Activated CD4-positive, alpha-beta T cell treated with anti-CD3 and anti-CD28 coated beads, Interleukin-2, amount 10 ng/mL, durations not matched to agents 7 days and 5 days (primary cell): ENCODE measurements around the gene TMEM109. TPM values are rescaled to one million over a fixed set of nuclear protein-coding genes. Genes with fewer than 3 reads are reported as not detected.
A peak's percentile ranks its signal among the peaks of the same experiment; 100 is the strongest.

Experiments
- CTCF ChIA-PET: fragments of 350-600 bp; sonication (Branson Sonifier 250); formaldehyde crosslinking; loops from one replicate; lab custom pipeline; 2021; ENCODE audit warnings: antibody characterized with exemption; lab: Charles Lee
- POLR2A ChIA-PET: fragments of 350-600 bp; sonication (Branson Sonifier 250); formaldehyde crosslinking; loops from one replicate; lab custom pipeline; 2021; ENCODE audit warnings: antibody characterized with exemption; lab: Charles Lee
- DNase-seq: peaks from one replicate; pipeline ENCODE4 v3.0.0-alpha.2; 2020
- H3K27ac Mint-ChIP-seq: one replicate; pipeline ENCODE4 v1.8.0; 2021; ENCODE audit warnings: mild to moderate bottlenecking, moderate library complexity, mixed read lengths
- H3K27me3 Mint-ChIP-seq: one replicate; pipeline ENCODE4 v1.8.0; 2021; ENCODE audit warnings: mixed read lengths
- H3K36me3 Mint-ChIP-seq: one replicate; pipeline ENCODE4 v1.8.0; 2021; ENCODE audit warnings: low read depth, mixed read lengths
- H3K4me1 Mint-ChIP-seq: one replicate; pipeline ENCODE4 v1.8.0; 2021; ENCODE audit warnings: mixed read lengths
- H3K4me3 Mint-ChIP-seq: one replicate; pipeline ENCODE4 v1.8.0; 2021; ENCODE audit warnings: mild to moderate bottlenecking, moderate library complexity, mixed read lengths
- H3K9me3 Mint-ChIP-seq: one replicate; pipeline ENCODE4 v1.8.0; 2021; ENCODE audit warnings: mixed read lengths
- total RNA-seq, 2 experiments: library from RNA; stranded (reverse); gene quantifications; one replicate each; pipeline ENCODE4 v1.2.3, GENCODE V29; 2021

The TMEM109 gene
- total RNA-seq, 2 experiments from 2014 or later, result 114 to 119 TPM

DNA sequence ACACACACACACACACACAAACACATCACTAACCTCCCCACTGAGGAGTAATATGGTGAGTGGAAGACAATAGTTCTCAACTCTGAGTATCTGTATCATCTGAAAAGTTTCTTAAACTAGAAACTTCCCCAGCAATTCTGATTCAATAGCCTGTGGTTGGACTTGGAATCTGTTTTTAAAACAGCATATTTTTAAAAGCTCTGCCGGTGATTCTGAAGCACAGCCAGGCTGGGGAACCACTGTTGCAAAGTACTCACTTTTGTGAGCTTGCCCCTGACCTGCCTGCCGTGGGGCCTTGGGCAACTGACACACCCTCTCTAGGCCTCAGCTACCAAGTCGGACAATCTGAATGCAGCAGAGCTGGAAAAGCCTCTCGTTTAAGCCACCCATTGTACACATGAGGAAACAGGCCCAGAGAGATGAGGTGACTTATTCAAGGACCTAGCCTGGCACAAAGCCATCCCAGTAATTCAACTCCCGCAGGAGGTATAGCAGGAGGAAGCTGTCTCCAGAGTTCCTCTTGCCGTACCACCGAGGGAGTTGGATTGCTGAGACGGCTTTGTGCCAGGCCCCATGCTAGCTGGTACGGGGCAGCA is 29.1 kb downstream of the TMEM109 start:
- H3K36me3 Mint-ChIP-seq, result no peaks in the 10 kb centered on the region
- DNase-seq, result no peak
- POLR2A ChIA-PET, result no interaction called here
- H3K27ac Mint-ChIP-seq, result no peak overlapping the region
- H3K4me1 Mint-ChIP-seq, result peaks cover 17% of the 10 kb centered on the region
- no peak overlapping the region for H3K4me3 Mint-ChIP-seq
- no peaks in the 10 kb centered on the region for H3K27me3 Mint-ChIP-seq
- CTCF ChIA-PET, result no interaction called here
- H3K9me3 Mint-ChIP-seq, result no peaks in the 10 kb centered on the region

DNA sequence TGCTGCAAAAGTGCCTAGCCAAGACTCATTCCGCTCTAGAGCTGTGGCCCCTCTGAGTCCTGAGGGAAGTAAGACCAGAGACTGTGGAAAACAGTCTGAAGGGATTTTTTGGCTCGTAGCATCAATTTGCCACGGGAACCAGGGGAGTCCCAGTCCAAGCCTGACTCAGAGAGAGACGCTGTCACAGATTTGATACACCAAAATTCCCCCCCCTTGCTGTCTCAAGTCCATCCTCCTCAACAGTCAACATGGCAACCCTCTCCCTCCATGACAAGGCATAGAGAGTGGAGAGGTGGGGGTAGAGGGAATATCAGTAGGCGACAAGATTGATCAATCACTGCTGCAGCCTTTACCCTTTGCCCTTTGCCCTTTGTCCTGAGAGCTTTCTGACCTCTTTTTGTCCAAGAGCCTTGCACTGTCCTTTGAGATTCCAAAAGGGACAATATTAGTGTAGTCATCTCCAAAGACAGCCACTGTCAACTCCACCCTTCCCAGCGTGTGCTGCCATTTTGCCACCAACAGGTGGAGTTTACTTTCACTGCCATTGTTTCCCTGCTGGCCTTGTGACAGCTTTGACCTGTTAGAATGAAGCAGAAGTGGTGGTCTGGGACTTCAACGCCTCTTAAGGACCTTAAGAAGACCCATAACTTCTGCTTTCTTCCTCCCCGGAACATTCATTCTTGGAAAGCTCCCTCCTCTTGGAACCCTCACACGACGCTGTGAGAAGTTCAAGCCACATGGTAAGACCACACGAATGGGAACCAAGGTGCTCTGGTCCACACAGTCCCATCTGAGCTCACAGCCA is 30.7 kb downstream of the TMEM109 start:
- CTCF ChIA-PET, result interaction anchor here (1.0 to 1.6 kb wide), 2 partner anchors 13 to 29 kb away, joined by 3 to 4 read pairs; no protein-coding TSS in a partner anchor
- H3K27ac Mint-ChIP-seq, result peak overlapping the region; percentile 13
- H3K9me3 Mint-ChIP-seq, result no peaks in the 10 kb centered on the region
- H3K4me1 Mint-ChIP-seq, result peaks cover 19% of the 10 kb centered on the region
- H3K4me3 Mint-ChIP-seq, result no peak overlapping the region
- no peak for DNase-seq
- POLR2A ChIA-PET, result no interaction called here
- H3K36me3 Mint-ChIP-seq, result no peaks in the 10 kb centered on the region
- H3K27me3 Mint-ChIP-seq, result peaks cover 5% of the 10 kb centered on the region

DNA sequence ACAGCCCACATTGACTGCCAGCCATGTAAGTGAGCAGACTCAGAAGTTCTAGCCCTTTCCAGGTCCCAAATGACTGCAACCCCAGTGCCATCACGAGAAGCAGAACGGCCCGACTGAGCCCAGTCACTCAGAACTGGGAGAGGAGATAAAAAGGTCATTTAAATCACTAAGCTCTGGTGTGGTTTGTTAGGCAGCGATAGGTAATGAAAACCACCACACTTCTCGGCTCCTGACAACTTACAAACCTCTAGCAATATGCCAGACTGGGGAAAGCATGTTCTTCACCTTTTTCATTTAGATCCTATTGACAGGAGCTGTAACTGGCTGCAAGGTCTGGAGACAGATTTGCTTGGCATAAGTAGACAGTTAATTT is 31.3 kb downstream of the TMEM109 start:
- DNase-seq, result no peak
- CTCF ChIA-PET, result interaction anchor here (1.0 to 1.6 kb wide), 3 partner anchors 14 to 30 kb away, joined by 3 to 4 read pairs (median 3); no protein-coding TSS in a partner anchor
- peaks cover 19% of the 10 kb centered on the region for H3K4me1 Mint-ChIP-seq

DNA sequence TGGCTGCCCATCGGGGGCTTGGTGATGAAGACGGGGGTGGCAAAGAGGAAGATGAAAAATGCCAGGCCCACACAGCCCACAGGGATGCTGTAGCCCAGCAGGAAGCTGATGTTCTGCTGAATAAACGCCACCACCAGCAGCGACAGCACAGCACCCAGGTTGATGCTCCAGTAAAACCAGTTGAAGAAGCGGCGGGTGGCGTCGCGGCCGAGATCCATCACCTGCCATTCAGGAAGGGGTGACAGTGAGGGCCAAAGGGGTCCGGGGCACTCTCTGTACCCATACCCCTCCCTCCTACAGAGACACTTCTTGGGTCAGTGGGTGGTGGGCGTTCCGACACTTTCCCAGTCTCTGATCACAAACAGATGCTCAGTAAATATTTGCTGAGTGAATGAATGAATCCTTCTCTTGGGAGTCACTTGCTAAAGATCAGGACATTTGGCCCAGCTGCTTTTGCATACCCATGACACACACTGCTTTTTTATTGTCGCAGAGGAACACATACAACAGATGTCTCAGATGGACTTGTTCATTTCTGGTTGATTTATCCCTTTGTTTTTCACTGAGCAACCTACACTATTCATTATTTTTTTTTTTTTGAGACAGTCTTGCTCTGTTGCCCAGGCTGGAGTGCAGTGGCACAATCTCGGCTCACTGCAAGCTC is 32.8 kb downstream of the TMEM109 start:
- no peak for DNase-seq
- H3K9me3 Mint-ChIP-seq, result no peaks in the 10 kb centered on the region
- POLR2A ChIA-PET, result no interaction called here
- peaks cover 11% of the 10 kb centered on the region for H3K27me3 Mint-ChIP-seq
- H3K27ac Mint-ChIP-seq, result no peak overlapping the region
- no peaks in the 10 kb centered on the region for H3K36me3 Mint-ChIP-seq
- CTCF ChIA-PET, result interaction anchor here (1.3 to 1.6 kb wide), 2 partner anchors 15 to 17 kb away, joined by 3 to 4 read pairs; no protein-coding TSS in a partner anchor
- no peak overlapping the region for H3K4me3 Mint-ChIP-seq
- peaks cover 15% of the 10 kb centered on the region for H3K4me1 Mint-ChIP-seq

More for the DNA sequence above, 31.3 kb downstream of the TMEM109 start:
- POLR2A ChIA-PET, result no interaction called here
- no peak overlapping the region for H3K4me3 Mint-ChIP-seq
- no peaks in the 10 kb centered on the region for H3K36me3 Mint-ChIP-seq
- H3K27ac Mint-ChIP-seq, result peak overlapping the region; percentile 13
- no peaks in the 10 kb centered on the region for H3K9me3 Mint-ChIP-seq
- peaks cover 8% of the 10 kb centered on the region for H3K27me3 Mint-ChIP-seq

DNA sequence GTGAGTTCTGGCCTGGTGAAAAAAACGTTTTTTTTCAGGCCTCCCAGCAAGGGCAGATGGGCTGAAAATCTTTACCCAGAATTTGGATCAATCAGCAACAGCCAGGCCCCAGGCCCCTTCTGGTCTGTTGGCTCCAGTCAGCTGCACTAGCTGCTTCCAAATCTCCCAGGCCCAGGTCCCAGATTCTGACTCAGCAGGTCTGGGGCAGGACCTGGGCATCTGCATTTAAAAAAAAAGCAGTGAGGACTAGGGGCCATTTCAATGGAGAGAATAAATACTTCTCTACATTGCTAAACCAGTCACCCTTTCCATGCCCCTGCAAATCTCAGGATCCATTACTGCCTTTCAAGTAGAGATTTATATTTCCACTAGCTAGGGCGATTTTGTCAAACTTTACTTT is 33.7 kb downstream of the TMEM109 start:
- CTCF ChIA-PET, result no interaction called here
- POLR2A ChIA-PET, result no interaction called here

DNA sequence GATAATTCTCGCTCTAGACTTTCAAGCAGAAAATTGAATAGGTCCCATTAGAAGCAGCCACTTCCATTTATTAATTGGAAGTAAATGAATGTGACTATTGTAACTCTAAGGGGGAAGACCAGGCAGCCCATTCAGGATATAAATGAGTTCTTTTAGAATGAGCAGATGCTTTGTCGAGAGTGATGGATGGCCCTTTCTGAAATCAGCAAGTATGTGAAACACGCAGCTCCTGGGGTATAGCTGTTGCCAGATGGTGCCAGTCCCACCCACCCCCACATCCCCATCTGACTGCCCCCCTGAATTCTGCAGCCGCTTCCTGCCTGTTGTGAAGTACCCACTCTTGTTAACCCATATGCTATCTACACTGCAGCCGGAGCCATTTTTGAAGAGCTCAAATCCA is 34.3 kb downstream of the TMEM109 start:
- H3K4me3 Mint-ChIP-seq, result no peak overlapping the region
- H3K27me3 Mint-ChIP-seq, result peaks cover 16% of the 10 kb centered on the region
- peaks cover 27% of the 10 kb centered on the region for H3K4me1 Mint-ChIP-seq
- ChIA-PET POLR2A (no interaction called here), CTCF (interaction anchor here (0.7 to 1.0 kb wide), 2 partner anchors 9 to 34 kb away, joined by 3 read pairs; no protein-coding TSS in a partner anchor)
- DNase-seq, result no peak
- no peak overlapping the region for H3K27ac Mint-ChIP-seq
- no peaks in the 10 kb centered on the region for H3K36me3 Mint-ChIP-seq
- H3K9me3 Mint-ChIP-seq, result no peaks in the 10 kb centered on the region

More for the DNA sequence above, 33.7 kb downstream of the TMEM109 start:
- no peak overlapping the region for H3K4me3 Mint-ChIP-seq
- no peak for DNase-seq
- H3K27ac Mint-ChIP-seq, result no peak overlapping the region
- no peaks in the 10 kb centered on the region for H3K36me3 Mint-ChIP-seq
- peaks cover 16% of the 10 kb centered on the region for H3K27me3 Mint-ChIP-seq
- H3K4me1 Mint-ChIP-seq, result peaks cover 22% of the 10 kb centered on the region
- H3K9me3 Mint-ChIP-seq, result no peaks in the 10 kb centered on the region

DNA sequence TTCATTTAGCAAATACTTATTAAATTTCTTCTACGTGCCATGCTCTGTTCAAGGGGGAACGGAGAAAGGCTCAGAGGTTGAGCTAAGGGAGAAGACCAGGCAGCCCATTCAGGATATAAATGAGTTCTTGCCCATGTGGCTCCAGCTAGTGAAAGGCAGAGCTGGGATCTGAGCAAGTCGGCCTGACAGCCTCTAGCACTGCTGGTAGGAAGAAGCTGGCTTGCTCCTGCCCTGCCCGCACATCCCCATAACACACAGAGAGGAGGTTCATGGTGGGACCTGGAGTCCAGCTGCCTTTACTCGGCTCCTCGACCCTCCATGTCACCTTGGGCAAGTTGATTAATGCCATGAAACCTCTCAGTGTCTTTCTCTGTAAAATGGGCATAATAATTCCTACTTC is 36.1 kb downstream of the TMEM109 start:
- H3K4me3 Mint-ChIP-seq, result peak overlapping the region; percentile 52
- H3K27me3 Mint-ChIP-seq, result peaks cover 16% of the 10 kb centered on the region

DNA sequence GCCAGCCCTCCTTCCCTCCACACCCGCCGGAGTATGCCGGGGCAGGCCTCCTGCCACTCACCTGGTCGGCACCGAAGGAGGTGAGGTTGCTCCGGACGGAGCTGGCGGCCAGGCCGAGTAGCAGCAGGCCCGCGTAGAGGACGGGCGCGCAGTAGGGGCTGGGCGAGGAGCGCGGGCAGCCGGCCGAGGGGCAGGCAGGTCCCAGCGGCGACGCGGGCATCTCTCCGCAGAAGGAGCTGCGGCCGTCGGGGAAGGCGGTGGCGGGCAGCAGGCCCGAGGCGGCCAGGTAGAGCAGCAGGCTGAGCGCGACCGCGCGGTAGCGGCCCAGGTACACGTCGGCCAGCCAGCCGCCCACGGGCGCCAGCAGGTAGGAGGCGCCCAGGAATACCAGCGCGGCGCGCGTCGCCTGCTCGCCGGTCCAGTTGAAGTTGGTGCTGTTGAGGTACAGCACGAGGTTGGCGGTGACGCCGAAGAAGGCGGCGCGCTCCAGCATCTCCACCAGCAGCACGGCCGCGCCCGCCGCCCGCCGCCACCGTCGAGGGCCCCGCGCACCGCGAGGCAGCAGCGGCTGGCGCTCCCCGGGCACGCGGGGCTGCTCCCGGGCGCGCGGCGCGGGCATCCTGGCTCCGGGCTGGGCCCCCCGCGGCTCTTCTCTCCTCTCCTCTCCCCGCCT is 37.1 kb downstream of the TMEM109 start:
- Mint-ChIP-seq H3K9me3 (no peaks in the 10 kb centered on the region), H3K36me3 (no peaks in the 10 kb centered on the region), H3K27ac (peak overlapping the region; percentile 86), H3K4me3 (no peak overlapping the region), H3K4me1 (peaks cover 32% of the 10 kb centered on the region), H3K27me3 (peaks cover 16% of the 10 kb centered on the region)
- ChIA-PET CTCF (interaction anchor here (1.6 kb wide), 2 partner anchors 15 to 23 kb away, joined by 3 to 5 read pairs; no protein-coding TSS in a partner anchor), POLR2A (no interaction called here)
- DNase-seq, result no peak

More for the DNA sequence above, 36.1 kb downstream of the TMEM109 start:
- Mint-ChIP-seq H3K36me3 (no peaks in the 10 kb centered on the region), H3K9me3 (no peaks in the 10 kb centered on the region), H3K27ac (no peak overlapping the region), H3K4me1 (peaks cover 29% of the 10 kb centered on the region)
- ChIA-PET CTCF (interaction anchor here (1.6 kb wide), 1 partner anchor 24 kb away, joined by 3 read pairs; no protein-coding TSS in a partner anchor), POLR2A (no interaction called here)
- DNase-seq, result no peak

DNA sequence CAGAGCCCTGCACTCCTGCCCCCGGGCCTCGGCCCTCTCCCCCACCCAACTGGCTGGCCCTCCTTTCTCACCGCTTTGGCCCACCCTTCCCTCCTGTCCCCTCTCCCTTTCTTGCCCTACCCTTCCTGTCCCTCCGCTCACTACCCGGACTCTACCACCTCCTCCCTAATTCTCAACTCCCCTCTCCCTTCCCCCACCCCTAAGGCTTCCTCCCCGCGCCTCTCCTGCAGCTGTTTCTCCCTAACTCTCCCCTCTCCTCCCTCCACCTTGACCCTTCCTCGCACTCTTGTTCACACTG is 37.6 kb downstream of the TMEM109 start:
- H3K4me3 Mint-ChIP-seq, result peak overlapping the region; percentile 74
- POLR2A ChIA-PET, result no interaction called here

DNA sequence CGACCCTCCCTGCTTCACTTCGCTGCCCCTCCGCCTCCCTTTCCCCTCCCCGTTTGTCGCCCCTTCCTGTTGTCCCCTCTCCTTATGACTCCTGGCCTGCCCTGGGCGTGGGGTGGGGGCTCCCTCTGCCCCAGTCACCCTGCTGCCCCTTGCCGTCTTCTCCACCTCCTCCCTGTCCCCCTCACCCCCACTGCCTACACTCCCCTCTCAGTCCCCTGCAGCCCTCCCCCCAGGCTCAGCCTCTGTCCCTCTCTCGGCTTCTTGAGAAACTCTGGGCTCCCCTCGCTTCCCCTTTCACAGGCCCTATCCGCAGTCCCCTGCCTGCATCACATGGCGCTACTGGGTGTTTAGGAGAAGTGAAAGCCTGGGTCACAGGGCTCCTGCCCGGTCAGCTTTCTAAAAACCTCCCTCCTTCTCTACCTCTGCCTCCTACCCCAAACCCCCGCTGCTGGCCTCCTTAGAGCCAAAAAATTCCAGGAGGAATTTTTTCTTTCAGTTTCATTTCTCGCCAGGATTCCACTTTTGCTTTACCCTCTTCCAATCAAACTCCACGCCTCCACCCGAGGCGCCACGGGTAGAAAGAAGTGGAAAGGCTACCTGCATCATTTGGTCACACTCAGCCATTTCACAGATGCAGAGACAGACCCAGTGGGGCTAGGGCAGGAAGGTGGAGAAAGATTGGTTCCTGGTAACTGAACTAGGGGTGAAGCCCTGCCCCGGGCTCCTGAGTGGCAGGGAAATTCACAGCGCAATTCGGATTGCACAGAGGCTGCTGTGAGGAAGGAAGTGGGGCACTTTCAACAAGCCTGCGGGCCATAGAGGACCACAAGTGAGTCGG is 38.2 kb downstream of the TMEM109 start, which contains the start of gene SLC15A3:
TSS of gene SLC15A3 (minus strand) at position 273 of the 838 bp plus-strand sequence. CDS start 625 bp downstream, outside the sequence.
- H3K27ac Mint-ChIP-seq, result peak within 1 kb of the TSS; percentile 86
- peaks cover 32% of the 10 kb centered on the region for H3K4me1 Mint-ChIP-seq
- ChIA-PET POLR2A (no interaction called here), CTCF (interaction anchor here (1.6 kb wide), 1 partner anchor 14 kb away, joined by 5 read pairs; no protein-coding TSS in a partner anchor)
- peaks cover 16% of the 10 kb centered on the region for H3K27me3 Mint-ChIP-seq
- DNase-seq, result peak; percentile 50
- H3K9me3 Mint-ChIP-seq, result no peaks in the 10 kb centered on the region
- H3K4me3 Mint-ChIP-seq, result peak within 1 kb of the TSS; percentile 74
- H3K36me3 Mint-ChIP-seq, result no peaks in the 10 kb centered on the region

More for the DNA sequence above, 37.6 kb downstream of the TMEM109 start:
- peaks cover 16% of the 10 kb centered on the region for H3K27me3 Mint-ChIP-seq
- no peaks in the 10 kb centered on the region for H3K36me3 Mint-ChIP-seq
- peak overlapping the region; percentile 86 for H3K27ac Mint-ChIP-seq
- no peak for DNase-seq
- no peaks in the 10 kb centered on the region for H3K9me3 Mint-ChIP-seq
- CTCF ChIA-PET, result interaction anchor here (1.6 kb wide), 1 partner anchor 14 kb away, joined by 5 read pairs; no protein-coding TSS in a partner anchor
- H3K4me1 Mint-ChIP-seq, result peaks cover 32% of the 10 kb centered on the region

DNA sequence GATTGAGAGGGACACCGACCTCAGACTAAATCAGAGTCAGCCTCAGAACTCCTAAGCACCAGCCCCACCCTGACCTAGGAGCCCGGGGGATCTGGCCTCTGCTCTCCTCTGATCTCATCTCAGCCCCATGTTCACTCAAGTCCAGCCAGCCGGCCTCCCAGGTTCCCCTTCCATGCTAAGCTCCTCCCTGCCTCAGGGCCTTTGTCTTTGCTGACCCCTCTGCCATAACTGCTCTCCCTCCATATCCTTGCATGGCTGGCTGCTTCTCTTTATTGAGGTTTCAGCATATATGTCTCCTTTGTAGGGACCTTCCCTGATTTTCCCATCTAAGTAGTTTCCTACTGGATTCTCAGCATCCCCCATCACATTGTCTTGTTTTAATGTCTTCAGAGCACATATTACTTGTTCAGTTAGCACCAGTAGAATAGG is 38.8 kb downstream of the TMEM109 start:
- Mint-ChIP-seq H3K36me3 (no peaks in the 10 kb centered on the region), H3K4me1 (peaks cover 32% of the 10 kb centered on the region), H3K27ac (no peak overlapping the region), H3K9me3 (no peaks in the 10 kb centered on the region), H3K27me3 (peaks cover 16% of the 10 kb centered on the region), H3K4me3 (peak overlapping the region; percentile 8)
- ChIA-PET POLR2A (no interaction called here), CTCF (interaction anchor here (1.0 to 1.6 kb wide), 4 partner anchors 13 to 33 kb away, joined by 3 to 5 read pairs (median 4); no protein-coding TSS in a partner anchor)
- DNase-seq, result no peak
